Hematopoietic multipotent progenitor cell (in vitro differentiated cells): ENCODE measurements around the gene BLVRB. TPM values are rescaled to one million over a fixed set of nuclear protein-coding genes. Genes with fewer than 3 reads are reported as not detected.
"Not testable (repeated sequence)": the region's sequence is repeated elsewhere in the genome, so short reads cannot be mapped to it uniquely, and the experiment has no call there.

Source experiments
- DNase-seq, 3 donors: peaks; one replicate each; pipeline ENCODE4 v3.0.0-alpha.2; 2011 to 2015; ENCODE audit warnings: low read depth in 2 of 3, low spot score in 2 of 3
- total RNA-seq: library from RNA; depleted of rRNA; stranded (reverse); fragments of >200 nt; gene quantifications from one replicate; pipeline ENCODE4 v1.2.3, GENCODE V29; 2012

Gene BLVRB
- total RNA-seq, 1 donor: 150 TPM

GRCh38 chr19:40492274-40492673 is 26.7 kb upstream of the BLVRB start:
- DNase-seq: no peak

GRCh38 chr19:40489882-40490230 is 24.3 kb upstream of the BLVRB start:
- DNase-seq: no peak

DNA sequence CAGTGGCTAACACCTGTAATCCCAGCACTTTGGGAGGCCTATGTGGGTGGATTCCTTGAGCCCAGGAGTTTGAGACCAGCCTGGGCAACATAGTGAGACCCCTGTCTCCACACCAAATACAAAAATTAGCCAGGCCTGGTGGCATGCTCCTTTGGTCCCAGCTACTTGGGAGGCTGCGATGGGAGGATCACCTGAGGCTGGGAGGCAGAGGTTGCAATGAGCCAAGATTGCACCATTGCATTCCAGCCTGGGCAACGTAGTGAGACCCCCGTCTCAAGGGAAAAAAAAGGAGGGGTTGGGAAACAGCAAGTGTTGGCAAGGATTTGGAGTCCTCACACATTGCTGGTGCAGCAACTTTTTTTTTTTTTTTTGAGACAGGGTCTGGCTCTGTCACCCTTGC is 20.5 kb upstream of the BLVRB start:
- DNase-seq: no peak

DNA sequence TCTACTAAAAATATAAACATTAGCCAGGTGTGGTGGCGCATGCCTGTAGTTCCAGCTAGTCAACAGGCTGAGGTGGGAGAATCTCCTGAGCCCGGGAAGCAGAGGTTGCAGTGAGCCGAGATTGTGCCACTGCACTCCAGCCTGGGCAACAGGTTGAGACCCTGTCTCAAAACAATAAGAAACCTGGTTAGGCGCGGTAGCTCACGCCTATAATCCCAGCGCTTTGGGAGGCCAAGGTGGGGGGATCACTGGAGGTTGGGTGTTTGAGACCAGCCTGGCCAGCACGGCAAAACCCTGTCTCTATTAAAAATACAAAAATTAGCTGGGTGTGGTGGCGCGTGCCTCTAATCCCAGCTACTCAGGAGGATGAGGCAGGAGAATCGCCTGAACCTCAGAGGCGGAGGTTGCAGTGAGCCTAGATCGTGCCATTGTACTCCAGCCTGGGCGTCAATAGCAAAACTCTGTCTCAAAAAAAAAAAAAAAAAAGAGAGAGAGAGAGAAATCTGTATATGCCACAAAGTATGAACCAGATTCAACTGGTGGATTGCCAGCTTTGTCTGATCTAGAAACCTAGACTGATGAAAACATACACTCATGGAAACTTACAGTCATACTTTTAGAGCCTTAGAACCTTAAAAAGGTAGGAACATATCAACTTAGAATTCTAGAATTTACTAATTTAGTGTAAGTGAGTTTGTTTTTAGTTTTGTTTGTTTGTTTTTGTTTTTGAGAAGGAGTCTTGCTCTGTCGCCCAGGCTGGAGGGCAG is 10.5 kb upstream of the BLVRB start:
- not testable (repeated sequence) for DNase-seq

DNA sequence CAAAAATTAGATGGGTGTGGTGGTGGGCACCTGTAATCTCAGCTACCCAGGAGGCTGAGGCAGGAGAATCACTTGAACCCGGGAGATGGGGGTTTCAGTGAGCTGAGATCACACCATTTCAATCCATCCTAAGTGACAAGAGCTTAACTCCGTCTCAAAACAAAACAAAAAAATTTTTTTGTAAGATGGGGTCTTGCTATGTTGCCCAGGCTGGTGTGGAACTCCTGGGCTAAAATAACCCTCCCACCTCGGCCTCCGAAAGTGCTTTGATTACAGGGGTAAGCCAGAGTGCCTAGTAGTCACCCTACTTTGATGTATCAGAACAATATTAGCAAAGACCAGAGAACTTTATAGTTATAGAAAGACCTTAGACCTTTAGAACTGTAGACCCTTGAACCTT is 9.2 kb upstream of the BLVRB start:
- DNase-seq: no peak

- DNase-seq: no peak
Observed at GRCh38 chr19:40472516-40472915, 7.0 kb upstream of the BLVRB start.

DNA sequence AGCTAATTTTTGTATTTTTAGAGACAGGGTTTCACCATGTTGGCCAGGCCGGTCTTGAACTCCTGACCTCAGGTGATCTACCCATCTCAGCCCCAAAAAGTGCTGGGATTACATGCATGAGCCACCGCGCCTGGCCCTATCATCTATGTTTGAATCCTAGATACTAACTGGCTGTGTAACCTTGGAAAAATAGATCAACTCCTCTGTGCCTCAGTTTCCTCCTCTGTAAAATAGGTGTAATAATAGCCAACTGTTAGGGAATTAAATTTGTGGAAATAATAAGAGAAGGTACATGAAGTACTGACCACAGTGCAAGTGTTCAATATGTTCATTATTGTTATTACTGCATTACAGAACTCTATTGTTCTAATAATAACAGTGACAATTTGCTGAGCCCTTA is 5.6 kb upstream of the BLVRB start:
- DNase-seq: no peak

- no peak for DNase-seq
Observed at GRCh38 chr19:40469011-40469410, 3.5 kb upstream of the BLVRB start.

DNA sequence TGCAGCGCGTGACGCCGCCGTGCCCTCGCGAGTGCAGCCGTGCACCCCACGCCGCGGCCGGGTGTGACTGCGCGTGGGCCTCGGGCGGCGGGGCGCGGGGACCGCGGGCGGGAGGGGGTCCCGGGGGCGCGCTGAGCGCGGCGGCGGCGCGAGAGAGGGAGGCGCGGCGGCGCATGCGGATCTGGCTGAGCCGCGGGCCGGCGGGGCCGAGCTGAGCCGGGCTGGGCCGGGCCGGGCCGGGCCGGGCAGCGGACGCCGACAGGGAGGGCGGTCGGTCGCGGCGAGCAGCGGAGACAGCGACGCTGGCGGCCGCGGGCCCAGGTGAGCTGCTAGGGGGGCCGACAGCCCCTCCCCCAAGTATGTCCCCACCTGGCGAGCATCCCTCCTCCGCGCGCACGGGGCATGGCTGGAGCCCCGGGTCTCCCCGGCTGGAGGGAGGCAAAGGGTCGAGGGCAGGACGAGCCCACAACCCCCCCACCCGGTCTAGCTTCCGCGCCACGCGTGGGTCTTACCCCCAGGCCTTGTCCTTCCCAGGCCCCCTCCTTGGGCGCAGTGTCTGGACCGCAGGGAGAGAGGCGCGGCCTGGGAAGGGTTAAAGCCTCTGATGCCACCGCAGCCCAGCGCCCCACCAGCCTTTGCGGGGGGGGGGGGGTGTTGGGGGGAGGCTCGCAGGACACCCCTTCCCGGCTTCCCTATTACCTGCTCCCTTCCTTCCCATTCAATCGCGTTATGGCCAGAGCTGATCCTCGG is 1.6 kb upstream of the BLVRB start, which contains the start of gene SPTBN4:
SPTBN4 (plus strand) TSS at position 17 of the 750 bp plus-strand sequence. CDS start 5,621 bp downstream, outside the sequence.
- DNase-seq: no peak

GRCh38 chr19:40466219-40466984 is 857 bp upstream of the BLVRB start:
- DNase-seq: peak in 1 of 3 donors; percentile 31

- DNase-seq: peak in 2 of 3 donors; percentile 51 to 58
Observed at GRCh38 chr19:40465025-40465556, 454 bp downstream of the BLVRB start.

DNA sequence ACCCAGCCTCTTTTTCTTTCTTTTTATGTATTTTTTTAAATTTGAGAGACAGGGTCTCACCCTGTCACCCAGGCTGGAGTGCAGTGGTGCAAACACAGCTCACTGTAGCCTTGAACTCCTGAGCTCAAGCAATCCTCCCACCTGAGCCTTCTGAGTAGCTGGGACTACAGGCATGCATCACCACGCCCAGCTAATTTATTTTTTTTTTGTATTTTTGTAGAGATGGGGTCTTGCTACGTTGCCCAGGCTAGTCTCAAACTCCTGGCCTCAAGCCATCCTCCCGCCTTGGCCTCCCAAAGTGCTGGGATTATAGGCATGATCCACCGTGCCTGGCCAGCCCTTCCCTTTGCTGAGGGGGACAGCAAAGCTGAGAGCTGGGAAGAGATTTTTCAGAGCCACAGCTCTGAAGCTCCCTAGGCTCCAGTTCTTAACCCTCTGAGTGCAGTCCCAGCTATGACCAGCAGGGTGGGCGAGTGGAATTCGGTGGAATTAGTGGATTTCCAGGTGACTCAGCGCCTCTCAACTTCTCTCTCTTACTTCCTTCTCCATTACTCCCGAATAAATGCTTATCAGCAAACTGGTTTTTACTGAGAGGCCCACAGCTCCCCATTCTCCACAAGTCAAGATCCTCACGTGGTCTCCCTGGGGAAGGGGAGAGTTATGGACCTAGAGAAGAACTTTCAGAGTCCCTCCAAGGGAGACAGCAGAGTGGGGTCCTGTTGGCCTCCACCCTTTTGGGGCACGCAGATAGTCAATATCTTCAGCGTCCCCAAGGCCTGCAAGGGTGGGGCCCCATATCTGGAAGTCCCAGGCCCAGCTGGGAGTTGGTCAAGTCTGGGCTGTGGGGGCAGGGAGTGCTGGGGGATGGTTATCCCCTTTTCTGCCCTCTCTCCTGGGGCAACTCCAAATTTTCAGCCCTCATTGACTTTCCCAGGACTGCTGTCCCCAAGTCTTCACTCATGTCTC is 1.2 kb downstream of the BLVRB start:
- peak; percentile 37 to 84 (median 76) for DNase-seq

DNA sequence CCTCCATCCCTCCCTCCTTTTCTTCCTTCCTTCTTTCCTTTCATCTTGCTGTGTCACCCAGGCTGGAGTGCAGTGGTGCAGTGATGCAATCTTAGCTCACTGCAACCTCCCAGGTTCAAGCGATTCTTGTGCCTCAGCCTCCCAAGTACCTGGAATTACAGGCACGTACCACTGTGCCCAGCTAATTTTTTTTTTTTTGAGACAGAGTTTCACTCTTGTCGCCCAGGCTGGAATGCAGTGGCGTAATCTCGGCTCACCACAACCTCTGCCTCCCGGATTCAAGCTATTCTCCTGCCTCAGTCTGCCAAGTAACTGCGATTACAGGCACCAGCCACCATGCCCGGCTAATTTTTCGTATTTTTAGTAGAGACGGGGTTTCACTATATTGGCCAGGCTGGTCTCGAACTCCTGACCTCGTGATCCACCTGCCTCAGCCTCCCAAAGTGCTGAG is 1.9 kb downstream of the BLVRB start:
- DNase-seq: not testable (repeated sequence)

DNA sequence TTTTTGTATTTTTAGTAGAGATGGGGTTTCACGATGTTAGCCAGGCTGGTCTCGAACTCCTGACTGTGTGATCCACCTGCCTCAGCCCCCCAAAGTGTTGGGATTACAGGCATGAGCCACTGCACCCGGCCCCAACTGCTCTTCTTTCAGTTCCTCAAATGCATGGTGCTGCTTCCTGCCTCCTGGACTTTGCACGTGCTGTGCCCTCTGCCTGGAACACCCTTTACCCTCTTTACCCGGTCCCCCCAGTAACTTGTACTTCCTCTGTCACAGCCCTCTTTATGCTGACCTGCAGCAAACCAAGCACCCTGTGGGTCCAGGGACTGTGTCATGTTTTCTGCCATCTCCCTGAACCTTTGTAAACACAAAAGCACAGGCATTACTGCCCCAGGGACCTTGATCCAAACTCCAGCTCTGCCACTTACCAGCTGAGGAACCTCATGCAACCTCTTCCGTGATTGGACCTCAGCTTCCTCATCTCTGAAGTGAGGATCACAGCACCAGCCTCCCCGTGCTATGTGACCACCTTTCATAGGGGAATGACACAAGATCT is 3.8 kb downstream of the BLVRB start:
- DNase-seq: no peak

GRCh38 chr19:40460185-40460584 is 5.4 kb downstream of the BLVRB start:
- DNase-seq: no peak

DNA sequence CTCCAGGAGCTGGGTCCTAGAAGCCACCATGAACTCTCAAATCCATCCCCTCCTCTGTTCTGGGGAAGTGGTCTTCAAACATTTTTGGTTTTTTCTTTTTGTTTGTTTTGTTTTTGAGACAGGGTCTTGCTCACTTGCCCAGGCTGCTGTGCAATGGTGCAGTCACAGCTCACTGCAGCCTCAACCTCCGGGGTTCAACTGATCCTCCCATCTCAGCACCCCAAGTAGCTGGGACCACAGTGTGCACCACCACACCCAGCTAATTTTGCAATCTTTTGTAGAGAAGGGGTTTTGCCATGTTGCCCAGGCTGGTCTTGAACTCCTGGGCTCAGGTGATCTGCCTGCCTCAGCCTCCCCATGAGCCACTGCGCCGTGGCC is 7.0 kb downstream of the BLVRB start:
- DNase-seq: no peak

DNA sequence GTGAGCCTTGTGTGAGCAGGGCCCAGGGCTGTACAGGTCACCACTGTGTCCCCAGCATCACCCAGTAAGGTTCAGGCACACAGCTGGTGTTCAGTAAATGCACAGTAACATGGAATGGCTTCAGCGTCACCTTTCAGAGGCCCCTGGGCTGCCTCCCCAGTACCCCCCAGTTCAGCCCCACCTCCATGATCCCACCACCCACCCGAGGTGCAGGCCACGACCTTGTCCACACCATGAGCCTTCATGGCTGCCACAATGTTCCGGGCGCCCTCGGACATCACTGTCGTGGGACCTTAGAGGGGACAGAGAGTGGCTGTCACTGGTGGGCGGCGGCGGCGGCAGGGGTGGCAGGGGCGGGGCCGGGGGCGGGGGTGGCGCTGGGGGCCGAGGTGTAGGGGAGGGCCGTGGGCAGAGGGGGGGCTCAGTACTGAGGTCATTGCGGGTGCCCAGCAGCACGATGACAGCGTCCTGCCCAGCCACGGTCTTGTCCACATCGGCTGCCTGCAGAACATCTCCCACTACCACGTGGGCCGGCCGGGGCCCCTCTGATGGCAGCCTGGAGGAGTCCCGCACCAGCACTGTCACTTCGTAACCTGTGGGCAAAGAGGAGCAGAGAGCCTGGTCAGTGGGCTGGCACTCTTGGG is 7.5 kb downstream of the BLVRB start:
- DNase-seq: no peak

DNA sequence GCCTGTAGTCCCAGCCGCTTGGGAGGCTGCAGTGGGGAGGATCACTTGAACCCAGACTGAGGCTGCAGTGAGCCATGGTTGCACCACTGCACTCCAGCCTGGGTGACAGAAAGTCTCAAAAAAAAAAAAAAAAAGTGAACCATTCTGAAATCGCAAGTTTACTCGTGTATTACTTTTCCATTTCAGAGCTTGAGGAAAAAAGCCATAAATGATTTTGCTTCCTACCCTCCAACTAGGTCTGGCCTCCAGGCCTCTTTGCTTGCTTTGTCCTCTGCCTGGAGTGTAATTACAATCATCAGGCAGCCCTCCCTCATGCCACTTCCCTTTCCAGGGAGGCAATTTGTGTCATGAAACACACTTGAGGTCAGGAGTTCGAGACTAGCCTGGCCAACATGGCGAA is 8.5 kb downstream of the BLVRB start:
- DNase-seq: no peak

GRCh38 chr19:40453943-40454342 is 11.6 kb downstream of the BLVRB start:
- not testable (repeated sequence) for DNase-seq
